Measurements from ENCODE around the gene TCOF1. TPM values are rescaled to one million over a fixed set of nuclear protein-coding genes. Genes with fewer than 3 reads are reported as not detected.

The TCOF1 gene
- total and polyA plus RNA-seq, 2 experiments from 2014 or later, result 31.4 to 46.0 TPM

- TF ChIP-seq CTCF (IDR thresholded peaks at IDR 0.05; ENCODE audit: low read depth, low read length), result no peak
- H3K27me3 ChIP-seq, result no peaks in the 10 kb centered on the region
Observed at GRCh38 chr5:150431048-150431447, 73.6 kb downstream of the TCOF1 start.

GRCh38 chr5:150431574-150431973, 74.1 kb downstream of the TCOF1 start:
- DNase-seq (ENCODE audit: low read depth in 1 of 2, low spot score in 1 of 2), result no peak
- Histone ChIP-seq H3K4me3 (no peak overlapping the region), H3K27ac (no peak overlapping the region), H3K4me1 (ENCODE audit: low read depth) (no peaks in the 10 kb centered on the region), H3K27me3 (no peaks in the 10 kb centered on the region), H3K9me3 (ENCODE audit: low read depth) (no peaks in the 10 kb centered on the region), H3K36me3 (no peaks in the 10 kb centered on the region)
- no peak for TF ChIP-seq CTCF (IDR thresholded peaks at IDR 0.05; ENCODE audit: low read depth, low read length)

More at GRCh38 chr5:150431048-150431447, 73.6 kb downstream of the TCOF1 start:
- Histone ChIP-seq H3K9me3 (ENCODE audit: low read depth) (no peaks in the 10 kb centered on the region), H3K36me3 (no peaks in the 10 kb centered on the region), H3K27ac (no peak overlapping the region), H3K4me3 (no peak overlapping the region), H3K4me1 (ENCODE audit: low read depth) (no peaks in the 10 kb centered on the region)
- DNase-seq (ENCODE audit: low read depth in 1 of 2, low spot score in 1 of 2), result no peak

GRCh38 chr5:150434464-150434863, 77.0 kb downstream of the TCOF1 start:
- peak in 1 of 2 donors; percentile 76 for DNase-seq (ENCODE audit: low read depth in 1 of 2, low spot score in 1 of 2)
- no peaks in the 10 kb centered on the region for H3K4me1 ChIP-seq (ENCODE audit: low read depth)
- no peak for TF ChIP-seq CTCF (IDR thresholded peaks at IDR 0.05; ENCODE audit: low read depth, low read length)
- no peaks in the 10 kb centered on the region for H3K9me3 ChIP-seq (ENCODE audit: low read depth)
- no peaks in the 10 kb centered on the region for H3K36me3 ChIP-seq
- H3K27ac ChIP-seq, result no peak overlapping the region
- H3K4me3 ChIP-seq, result no peak overlapping the region
- no peaks in the 10 kb centered on the region for H3K27me3 ChIP-seq

GRCh38 chr5:150436141-150436680, 78.7 kb downstream of the TCOF1 start:
- peak; percentile 85 for TF ChIP-seq CTCF (IDR thresholded peaks at IDR 0.05; ENCODE audit: low read depth, low read length)
- no peaks in the 10 kb centered on the region for H3K36me3 ChIP-seq
- H3K4me1 ChIP-seq (ENCODE audit: low read depth), result no peaks in the 10 kb centered on the region
- peak; percentile 91 to 94 for DNase-seq (ENCODE audit: low read depth in 1 of 2, low spot score in 1 of 2)
- H3K27ac ChIP-seq, result no peak overlapping the region
- no peaks in the 10 kb centered on the region for H3K9me3 ChIP-seq (ENCODE audit: low read depth)
- no peaks in the 10 kb centered on the region for H3K27me3 ChIP-seq
- no peak overlapping the region for H3K4me3 ChIP-seq

GRCh38 chr5:150438873-150439546, 81.5 kb downstream of the TCOF1 start:
- H3K27ac ChIP-seq, result no peak overlapping the region
- no peaks in the 10 kb centered on the region for H3K9me3 ChIP-seq (ENCODE audit: low read depth)
- no peaks in the 10 kb centered on the region for H3K27me3 ChIP-seq
- peak; percentile 45 to 59 for DNase-seq (ENCODE audit: low read depth in 1 of 2, low spot score in 1 of 2)
- H3K36me3 ChIP-seq, result peaks cover 7% of the 10 kb centered on the region
- H3K4me3 ChIP-seq, result no peak overlapping the region
- peak; percentile 54 for TF ChIP-seq CTCF (IDR thresholded peaks at IDR 0.05; ENCODE audit: low read depth, low read length)
- H3K4me1 ChIP-seq (ENCODE audit: low read depth), result no peaks in the 10 kb centered on the region

Data from cardiac muscle cell (in vitro differentiated cells and primary cell).